ENCODE data around the gene ENG.

DNA sequence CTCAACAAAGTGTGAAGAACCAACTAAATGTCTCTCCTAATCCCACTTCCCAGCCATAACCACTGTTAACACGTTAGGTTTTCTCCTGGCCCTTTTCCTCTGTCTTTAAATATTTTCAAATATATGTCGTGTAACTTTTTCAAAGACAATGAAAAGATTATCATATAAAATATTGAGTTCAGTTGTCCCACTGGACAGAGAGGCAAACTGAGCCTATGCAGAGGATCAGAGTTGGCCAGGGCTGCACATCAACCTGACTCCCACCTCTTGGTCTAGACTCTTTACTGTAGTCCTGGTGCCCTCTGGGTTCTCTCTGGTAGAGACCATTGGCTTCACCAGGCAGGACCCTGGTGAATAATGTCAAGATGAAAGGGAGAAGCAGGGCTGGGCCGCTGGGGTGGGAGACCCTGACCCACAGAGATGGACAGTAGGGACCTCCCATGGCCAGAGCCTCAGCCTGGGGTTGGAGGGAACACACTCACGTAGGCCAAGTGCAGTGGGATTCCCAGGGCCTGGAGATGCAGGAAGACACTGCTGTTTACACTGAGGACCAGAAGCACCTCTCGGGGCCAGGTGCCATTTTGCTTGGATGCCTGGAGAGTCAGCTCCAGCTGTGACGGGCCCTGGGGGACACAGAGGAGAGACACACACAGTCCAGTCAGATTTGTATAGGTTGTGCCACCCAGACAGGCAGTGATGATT lies 25.1 kb downstream of the ENG start:
- TF ChIP-seq, protein P1, sequence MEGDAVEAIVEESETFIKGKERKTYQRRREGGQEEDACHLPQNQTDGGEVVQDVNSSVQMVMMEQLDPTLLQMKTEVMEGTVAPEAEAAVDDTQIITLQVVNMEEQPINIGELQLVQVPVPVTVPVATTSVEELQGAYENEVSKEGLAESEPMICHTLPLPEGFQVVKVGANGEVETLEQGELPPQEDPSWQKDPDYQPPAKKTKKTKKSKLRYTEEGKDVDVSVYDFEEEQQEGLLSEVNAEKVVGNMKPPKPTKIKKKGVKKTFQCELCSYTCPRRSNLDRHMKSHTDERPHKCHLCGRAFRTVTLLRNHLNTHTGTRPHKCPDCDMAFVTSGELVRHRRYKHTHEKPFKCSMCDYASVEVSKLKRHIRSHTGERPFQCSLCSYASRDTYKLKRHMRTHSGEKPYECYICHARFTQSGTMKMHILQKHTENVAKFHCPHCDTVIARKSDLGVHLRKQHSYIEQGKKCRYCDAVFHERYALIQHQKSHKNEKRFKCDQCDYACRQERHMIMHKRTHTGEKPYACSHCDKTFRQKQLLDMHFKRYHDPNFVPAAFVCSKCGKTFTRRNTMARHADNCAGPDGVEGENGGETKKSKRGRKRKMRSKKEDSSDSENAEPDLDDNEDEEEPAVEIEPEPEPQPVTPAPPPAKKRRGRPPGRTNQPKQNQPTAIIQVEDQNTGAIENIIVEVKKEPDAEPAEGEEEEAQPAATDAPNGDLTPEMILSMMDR (IDR thresholded peaks at IDR 0.05; ENCODE audit: insufficient read depth, low read length, poor library complexity, severe bottlenecking): no peak
- no peak for TF ChIP-seq EZH2phosphoT487 (conservative IDR thresholded peaks at IDR 0.05; ENCODE audit: low read length)

All from SU-DHL-6 (cell line).